Testis (tissue), 3 donors: ENCODE results near the gene ALDH4A1. TPM values are rescaled to one million over a fixed set of nuclear protein-coding genes. Genes with fewer than 3 reads are reported as not detected.
A peak's percentile ranks its signal among the peaks of the same experiment; 100 is the strongest.

ENCODE experiments used
- DNase-seq: peaks from one replicate; pipeline ENCODE4 v3.0.0-alpha.2; 2019
- H3K27ac ChIP-seq, 2 donors: fragments of 200-600 bp; sonication (generic); one replicate each; pipeline ENCODE4 v1.5.1; 2019
- H3K27me3 ChIP-seq: fragments of 200-600 bp; sonication (generic); one replicate; pipeline ENCODE4 v1.5.1; 2019
- H3K36me3 ChIP-seq: fragments of 200-600 bp; sonication (generic); one replicate; pipeline ENCODE4 v1.5.1; 2017; ENCODE audit warnings: low read depth; ENCODE audit errors: missing control alignments
- H3K4me1 ChIP-seq: fragments of 200-600 bp; sonication (generic); one replicate; pipeline ENCODE4 v1.5.1; 2019
- H3K4me3 ChIP-seq, 2 donors: fragments of 200-600 bp; sonication (generic); one replicate each; pipeline ENCODE4 v1.5.1; 2017 to 2019
- H3K9me3 ChIP-seq: fragments of 200-600 bp; sonication (generic); one replicate; pipeline ENCODE4 v1.5.1; 2017
- POLR2A ChIP-seq: fragments of 450-650 bp; IDR thresholded peaks from one replicate; pipeline ENCODE4 v1.6.1; 2017; ENCODE audit warnings: antibody characterized with exemption, mild to moderate bottlenecking, moderate library complexity
- WGBS, 2 donors: methylation state at CpG; one replicate each; pipeline ENCODE4 v1.1.5; 2018; 5-methylcytosine and 5-hydroxymethylcytosine counted together
- intact Hi-C: fragments of 100-400 bp; cut with DNase I; formaldehyde crosslinking; loops from one replicate; pipeline ENCODE4 v1.15.1; 2023; ENCODE audit warnings: low total_unique reads
- polyA plus RNA-seq: library from polyadenylated mRNA; stranded (reverse); fragments of 350-450 nt; fragmentation: Illumina TruSeq; extraction: RNeasy Lipid Tissue Mini Kit (QIAGEN cat#74804); gene quantifications from one replicate; pipeline ENCODE4 v1.2.3, GENCODE V29; 2014; ENCODE audit warnings: low read depth, low replicate concordance; ENCODE audit not compliant: insufficient read depth
- total RNA-seq, 2 donors: library from RNA; depleted of rRNA; stranded (reverse); fragments of >200 nt; gene quantifications; one replicate each; pipeline ENCODE4 v1.2.3, GENCODE V29; 2016
- TF ChIP-seq, protein P1 (sequence below), 3 experiments: fragments of 450-650 bp in 2 of 3; fragments of 200-600 bp in 1 of 3; sonication (generic) in 1 of 3; IDR thresholded peaks; one replicate each; pipeline ENCODE4 v1.5.1; 2016 to 2019; ENCODE audit warnings: antibody characterized with exemption in 3 of 3, mild to moderate bottlenecking in 2 of 3, moderate library complexity in 1 of 3

The ALDH4A1 gene
- total and polyA plus RNA-seq, 3 donors from 2014 or later = 8.2 to 10.6 (median 9.6) TPM

- TF ChIP-seq POLR2A = no peak
- TF ChIP-seq, protein P1, sequence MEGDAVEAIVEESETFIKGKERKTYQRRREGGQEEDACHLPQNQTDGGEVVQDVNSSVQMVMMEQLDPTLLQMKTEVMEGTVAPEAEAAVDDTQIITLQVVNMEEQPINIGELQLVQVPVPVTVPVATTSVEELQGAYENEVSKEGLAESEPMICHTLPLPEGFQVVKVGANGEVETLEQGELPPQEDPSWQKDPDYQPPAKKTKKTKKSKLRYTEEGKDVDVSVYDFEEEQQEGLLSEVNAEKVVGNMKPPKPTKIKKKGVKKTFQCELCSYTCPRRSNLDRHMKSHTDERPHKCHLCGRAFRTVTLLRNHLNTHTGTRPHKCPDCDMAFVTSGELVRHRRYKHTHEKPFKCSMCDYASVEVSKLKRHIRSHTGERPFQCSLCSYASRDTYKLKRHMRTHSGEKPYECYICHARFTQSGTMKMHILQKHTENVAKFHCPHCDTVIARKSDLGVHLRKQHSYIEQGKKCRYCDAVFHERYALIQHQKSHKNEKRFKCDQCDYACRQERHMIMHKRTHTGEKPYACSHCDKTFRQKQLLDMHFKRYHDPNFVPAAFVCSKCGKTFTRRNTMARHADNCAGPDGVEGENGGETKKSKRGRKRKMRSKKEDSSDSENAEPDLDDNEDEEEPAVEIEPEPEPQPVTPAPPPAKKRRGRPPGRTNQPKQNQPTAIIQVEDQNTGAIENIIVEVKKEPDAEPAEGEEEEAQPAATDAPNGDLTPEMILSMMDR (IDR thresholded peaks at IDR 0.05) = peak; percentile 58 to 75 (median 74)
- Histone ChIP-seq H3K27ac (no peak overlapping the region), H3K4me1 (no peaks in the 10 kb centered on the region), H3K36me3 (no peaks in the 10 kb centered on the region), H3K4me3 (no peak overlapping the region), H3K27me3 (no peaks in the 10 kb centered on the region), H3K9me3 (no peaks in the 10 kb centered on the region)
- peak; percentile 94 for DNase-seq
- 43 to 61% methylated on average over 10 to 20 of the region's 20 CpGs for WGBS, 2 donors
- intact Hi-C loops = loop anchor here (5.0 kb wide), 1 partner anchor 278 kb away; no protein-coding TSS in a partner anchor
Observed at GRCh38 chr1:18875107-18875795, 27.1 kb downstream of the ALDH4A1 start.

- 64 to 70% methylated on average over 7 to 8 of the region's 8 CpGs for WGBS, 2 donors
- no peak overlapping the region for H3K4me3 ChIP-seq
- no peak overlapping the region for H3K27ac ChIP-seq
- H3K4me1 ChIP-seq = no peaks in the 10 kb centered on the region
- H3K9me3 ChIP-seq = no peaks in the 10 kb centered on the region
- no peak for TF ChIP-seq POLR2A
- TF ChIP-seq, protein P1 (IDR thresholded peaks at IDR 0.05) = no peak
- no peak for DNase-seq
- intact Hi-C loops = no loop called here
- no peaks in the 10 kb centered on the region for H3K36me3 ChIP-seq
- no peaks in the 10 kb centered on the region for H3K27me3 ChIP-seq
Observed at GRCh38 chr1:18874600-18874999, 27.8 kb downstream of the ALDH4A1 start.

DNA sequence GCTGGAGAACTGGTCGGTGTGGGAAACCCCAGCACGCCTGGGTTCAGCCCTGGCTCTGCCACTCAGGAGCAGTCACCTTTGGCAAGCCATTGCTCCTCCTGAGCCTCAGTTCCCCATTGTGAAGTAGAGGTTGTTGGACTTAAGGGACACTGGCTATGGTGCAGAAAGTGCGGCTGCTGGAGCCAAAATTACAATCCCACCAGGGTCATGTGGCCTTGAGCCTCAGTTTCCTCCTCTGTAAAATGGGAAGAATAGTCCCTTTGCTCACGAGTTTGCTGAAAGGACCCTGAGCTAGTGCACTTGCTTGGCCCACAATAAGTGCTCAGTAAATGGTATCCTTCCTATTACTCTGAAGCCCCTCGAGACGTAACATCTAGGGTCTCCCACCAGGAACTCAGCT lies 28.3 kb downstream of the ALDH4A1 start:
- Histone ChIP-seq H3K4me1 (no peaks in the 10 kb centered on the region), H3K9me3 (no peaks in the 10 kb centered on the region), H3K36me3 (no peaks in the 10 kb centered on the region), H3K27me3 (no peaks in the 10 kb centered on the region), H3K4me3 (no peak overlapping the region), H3K27ac (no peak overlapping the region)
- TF ChIP-seq, protein P1 (IDR thresholded peaks at IDR 0.05) = no peak
- no peak for TF ChIP-seq POLR2A
- WGBS, 2 donors = 92 to 100% methylated on average over 1 to 6 of the region's 6 CpGs
- intact Hi-C loops = no loop called here
- DNase-seq = no peak

- H3K4me1 ChIP-seq = no peaks in the 10 kb centered on the region
- TF ChIP-seq, protein P1 (IDR thresholded peaks at IDR 0.05) = no peak
- H3K36me3 ChIP-seq = no peaks in the 10 kb centered on the region
- 77% methylated on average over 8 of the region's 8 CpGs; no CpG with 5 or more reads in 1 of the 2 donors for WGBS, 2 donors
- H3K27me3 ChIP-seq = no peaks in the 10 kb centered on the region
- DNase-seq = no peak
- intact Hi-C loops = no loop called here
- H3K9me3 ChIP-seq = no peaks in the 10 kb centered on the region
- H3K4me3 ChIP-seq = no peak overlapping the region
- H3K27ac ChIP-seq = no peak overlapping the region
Observed at GRCh38 chr1:18872071-18872611, 30.2 kb downstream of the ALDH4A1 start.
